ENCODE results near the gene SUN1.

Gene SUN1

GRCh38 chr7:824664-825063, 7.6 kb upstream of the SUN1 start:
- TF ChIP-seq MYC (IDR thresholded peaks at IDR 0.05; ENCODE audit: low read depth, low read length) = no peak
- TF ChIP-seq CTCF (IDR thresholded peaks at IDR 0.05; ENCODE audit: low read depth, low read length) = no peak
- no peak for TF ChIP-seq POLR2A (IDR thresholded peaks at IDR 0.05; ENCODE audit: extremely low read depth, insufficient read length)
- TF ChIP-seq MAX (IDR thresholded peaks at IDR 0.05; ENCODE audit: low read depth, low read length) = no peak
- H3K4me3 ChIP-seq (ENCODE audit: low read depth, low read length) = no peak overlapping the region
- no peak for DNase-seq (ENCODE audit: low read depth)

- no peak overlapping the region for H3K4me3 ChIP-seq (ENCODE audit: low read depth, low read length)
- no peak for DNase-seq (ENCODE audit: low read depth)
- TF ChIP-seq CTCF (IDR thresholded peaks at IDR 0.05; ENCODE audit: low read depth, low read length) (no peak), POLR2A (IDR thresholded peaks at IDR 0.05; ENCODE audit: extremely low read depth, insufficient read length) (no peak), MAX (IDR thresholded peaks at IDR 0.05; ENCODE audit: low read depth, low read length) (no peak), MYC (IDR thresholded peaks at IDR 0.05; ENCODE audit: low read depth, low read length) (no peak)
Measured at GRCh38 chr7:825386-825785, 6.9 kb upstream of the SUN1 start.

- TF ChIP-seq MYC (IDR thresholded peaks at IDR 0.05; ENCODE audit: low read depth, low read length) (no peak), POLR2A (IDR thresholded peaks at IDR 0.05; ENCODE audit: extremely low read depth, insufficient read length) (no peak), CTCF (IDR thresholded peaks at IDR 0.05; ENCODE audit: low read depth, low read length) (no peak), MAX (IDR thresholded peaks at IDR 0.05; ENCODE audit: low read depth, low read length) (no peak)
- no peak for DNase-seq (ENCODE audit: low read depth)
Measured at GRCh38 chr7:826230-826917, 5.9 kb upstream of the SUN1 start.

GRCh38 chr7:828793-829561, 3.3 kb upstream of the SUN1 start:
- no peak overlapping the region for H3K4me3 ChIP-seq (ENCODE audit: low read depth, low read length)
- DNase-seq (ENCODE audit: low read depth) = no peak
- no peak for TF ChIP-seq MAX (IDR thresholded peaks at IDR 0.05; ENCODE audit: low read depth, low read length)
- no peak for TF ChIP-seq CTCF (IDR thresholded peaks at IDR 0.05; ENCODE audit: low read depth, low read length)
- TF ChIP-seq MYC (IDR thresholded peaks at IDR 0.05; ENCODE audit: low read depth, low read length) = no peak
- no peak for TF ChIP-seq POLR2A (IDR thresholded peaks at IDR 0.05; ENCODE audit: extremely low read depth, insufficient read length)

More at GRCh38 chr7:826230-826917, 5.9 kb upstream of the SUN1 start:
- H3K4me3 ChIP-seq (ENCODE audit: low read depth, low read length) = no peak overlapping the region

- no peak for TF ChIP-seq CTCF (IDR thresholded peaks at IDR 0.05; ENCODE audit: low read depth, low read length)
- TF ChIP-seq MYC (IDR thresholded peaks at IDR 0.05; ENCODE audit: low read depth, low read length) = no peak
- TF ChIP-seq MAX (IDR thresholded peaks at IDR 0.05; ENCODE audit: low read depth, low read length) = no peak
- no peak for TF ChIP-seq POLR2A (IDR thresholded peaks at IDR 0.05; ENCODE audit: extremely low read depth, insufficient read length)
- DNase-seq (ENCODE audit: low read depth) = no peak
- no peak overlapping the region for H3K4me3 ChIP-seq (ENCODE audit: low read depth, low read length)
Measured at GRCh38 chr7:830069-830468, 2.2 kb upstream of the SUN1 start.

Measured in NB4 (cell line).